WERI-Rb-1 (cell line): ENCODE data around the gene ITPK1.

ENCODE experiments used
- DNase-seq: peaks from one replicate; pipeline ENCODE4 v3.0.0-alpha.2; 2020
- H3K27ac ChIP-seq: fragments of 250-450 bp; sonication (Bioruptor Pico); 2 replicates; pipeline ENCODE4 v1.5.1; 2020; ENCODE audit warnings: mild to moderate bottlenecking, moderate library complexity
- H3K27me3 ChIP-seq: fragments of 250-450 bp; sonication (Bioruptor Pico); 2 replicates; pipeline ENCODE4 v1.5.1; 2021; ENCODE audit warnings: mild to moderate bottlenecking, low read depth, moderate library complexity; ENCODE audit not compliant: insufficient read depth, severe bottlenecking
- H3K36me3 ChIP-seq: fragments of 250-450 bp; sonication (Bioruptor Pico); 2 replicates; pipeline ENCODE4 v1.5.1; 2020; ENCODE audit warnings: mild to moderate bottlenecking, moderate library complexity
- H3K4me3 ChIP-seq: 2 replicates; pipeline ENCODE4 v1.5.1; 2011; ENCODE audit warnings: low read depth, mild to moderate bottlenecking, control low read depth, low read length
- H3K9me3 ChIP-seq: fragments of 250-450 bp; sonication (Bioruptor Pico); 2 replicates; pipeline ENCODE4 v1.5.1; 2021; ENCODE audit warnings: mild to moderate bottlenecking, moderate library complexity; ENCODE audit not compliant: severe bottlenecking
- TF ChIP-seq, protein P1 (sequence below): IDR thresholded peaks from 2 replicates; pipeline ENCODE4 v1.5.1; 2011; ENCODE audit warnings: low read depth, mild to moderate bottlenecking, control low read depth, inconsistent platforms, low read length

Gene ITPK1

DNA sequence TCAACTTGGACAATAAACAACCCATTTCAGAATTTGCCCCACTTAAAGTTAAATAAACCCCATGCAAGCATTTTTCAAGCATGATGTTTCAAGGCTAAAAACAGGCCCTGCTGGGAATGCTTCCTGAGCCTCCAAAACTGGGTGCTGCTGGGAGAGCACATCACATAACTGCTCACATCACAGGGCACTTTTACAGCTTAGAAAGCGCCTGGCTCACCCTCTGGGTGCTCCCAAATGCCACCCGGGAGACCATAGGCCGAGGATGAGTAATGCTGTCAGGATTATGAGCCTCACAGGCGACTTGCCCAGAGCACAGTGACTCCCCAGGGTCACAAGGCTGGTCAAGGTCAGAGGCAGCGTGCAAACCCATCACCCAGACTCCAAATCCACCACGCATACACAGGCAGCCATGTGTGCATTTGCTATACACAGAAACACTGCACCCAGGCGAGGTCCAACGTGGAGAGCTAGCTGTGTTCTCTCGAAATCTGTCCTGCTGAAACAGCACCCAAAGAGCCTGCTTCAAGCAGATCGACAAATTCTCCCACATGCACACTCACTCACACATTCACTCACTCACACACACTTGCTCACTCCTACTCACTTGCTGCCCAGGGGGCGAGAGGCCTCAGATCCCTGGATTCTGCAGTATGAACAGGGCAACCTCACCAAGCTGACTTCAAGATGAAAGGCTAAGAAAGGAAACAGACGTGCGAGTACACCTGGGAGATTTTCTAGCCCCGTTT lies 58.7 kb downstream of the ITPK1 start:
- TF ChIP-seq, protein P1, sequence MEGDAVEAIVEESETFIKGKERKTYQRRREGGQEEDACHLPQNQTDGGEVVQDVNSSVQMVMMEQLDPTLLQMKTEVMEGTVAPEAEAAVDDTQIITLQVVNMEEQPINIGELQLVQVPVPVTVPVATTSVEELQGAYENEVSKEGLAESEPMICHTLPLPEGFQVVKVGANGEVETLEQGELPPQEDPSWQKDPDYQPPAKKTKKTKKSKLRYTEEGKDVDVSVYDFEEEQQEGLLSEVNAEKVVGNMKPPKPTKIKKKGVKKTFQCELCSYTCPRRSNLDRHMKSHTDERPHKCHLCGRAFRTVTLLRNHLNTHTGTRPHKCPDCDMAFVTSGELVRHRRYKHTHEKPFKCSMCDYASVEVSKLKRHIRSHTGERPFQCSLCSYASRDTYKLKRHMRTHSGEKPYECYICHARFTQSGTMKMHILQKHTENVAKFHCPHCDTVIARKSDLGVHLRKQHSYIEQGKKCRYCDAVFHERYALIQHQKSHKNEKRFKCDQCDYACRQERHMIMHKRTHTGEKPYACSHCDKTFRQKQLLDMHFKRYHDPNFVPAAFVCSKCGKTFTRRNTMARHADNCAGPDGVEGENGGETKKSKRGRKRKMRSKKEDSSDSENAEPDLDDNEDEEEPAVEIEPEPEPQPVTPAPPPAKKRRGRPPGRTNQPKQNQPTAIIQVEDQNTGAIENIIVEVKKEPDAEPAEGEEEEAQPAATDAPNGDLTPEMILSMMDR: no peak
- H3K4me3 ChIP-seq: no peak overlapping the region
- H3K27me3 ChIP-seq: no peaks in the 10 kb centered on the region
- DNase-seq: no peak
- no peaks in the 10 kb centered on the region for H3K9me3 ChIP-seq
- H3K27ac ChIP-seq: no peak overlapping the region
- no peaks in the 10 kb centered on the region for H3K36me3 ChIP-seq

DNA sequence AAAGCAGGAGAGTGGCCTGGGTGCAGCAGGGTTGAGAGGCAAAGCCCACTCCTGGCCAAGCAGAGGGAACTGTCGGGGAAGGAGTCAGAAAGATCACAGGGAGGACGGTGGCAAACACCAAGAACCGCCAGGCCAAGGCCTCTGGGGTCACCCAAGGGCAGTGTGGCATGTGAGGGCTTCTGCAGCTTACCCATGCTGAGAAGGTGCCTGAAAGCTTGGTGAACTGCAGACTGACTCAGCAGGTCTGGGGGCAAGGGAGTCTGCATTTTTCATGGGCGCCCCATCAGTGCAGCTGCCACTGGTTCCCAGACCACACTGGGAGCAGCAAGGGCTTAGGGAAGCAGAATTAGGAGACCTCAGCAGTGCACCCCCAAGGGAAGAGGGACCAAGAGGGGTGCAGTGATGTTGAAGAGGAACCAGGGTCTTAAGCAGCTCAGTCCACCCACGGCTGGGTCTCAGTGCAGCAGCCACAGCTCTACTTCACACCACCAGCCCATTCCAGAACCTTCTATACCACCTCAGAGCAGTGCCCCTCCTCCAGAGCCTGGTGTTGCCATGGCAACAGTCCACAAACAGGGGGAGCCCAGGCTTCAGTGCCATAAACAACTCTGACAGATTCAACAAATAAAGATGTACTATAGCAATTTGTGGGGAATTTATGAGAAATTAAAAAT lies 59.4 kb downstream of the ITPK1 start:
- no peak overlapping the region for H3K4me3 ChIP-seq
- no peak for DNase-seq
- no peaks in the 10 kb centered on the region for H3K9me3 ChIP-seq
- no peak overlapping the region for H3K27ac ChIP-seq
- no peaks in the 10 kb centered on the region for H3K27me3 ChIP-seq
- H3K36me3 ChIP-seq: no peaks in the 10 kb centered on the region
- TF ChIP-seq, protein P1: no peak

DNA sequence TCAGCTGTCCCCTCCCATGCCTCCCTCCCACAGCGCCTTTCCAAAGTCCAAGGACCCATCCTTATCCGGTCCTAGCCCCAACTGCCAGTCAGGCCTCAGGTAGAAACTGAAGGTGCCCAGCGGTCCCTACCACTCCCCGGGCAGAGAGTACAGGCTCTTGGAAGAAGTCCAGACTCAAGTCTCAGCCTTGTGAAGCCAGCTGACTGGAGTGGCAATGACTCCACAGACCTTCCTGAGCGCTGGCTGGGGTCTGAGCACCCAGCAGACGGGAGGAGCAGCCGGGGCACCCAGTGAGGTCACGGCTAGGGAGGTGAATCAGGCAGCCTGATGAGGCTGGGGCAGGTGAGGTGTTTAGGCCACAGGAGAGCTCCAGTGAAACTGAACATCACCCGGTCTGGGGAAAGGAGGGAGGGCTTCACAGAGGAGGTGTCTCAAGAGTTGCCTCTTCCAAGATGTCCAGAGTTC lies 60.0 kb downstream of the ITPK1 start:
- Histone ChIP-seq H3K36me3 (no peaks in the 10 kb centered on the region), H3K9me3 (no peaks in the 10 kb centered on the region), H3K4me3 (no peak overlapping the region), H3K27ac (no peak overlapping the region), H3K27me3 (no peaks in the 10 kb centered on the region)
- DNase-seq: no peak
- TF ChIP-seq, protein P1: no peak

DNA sequence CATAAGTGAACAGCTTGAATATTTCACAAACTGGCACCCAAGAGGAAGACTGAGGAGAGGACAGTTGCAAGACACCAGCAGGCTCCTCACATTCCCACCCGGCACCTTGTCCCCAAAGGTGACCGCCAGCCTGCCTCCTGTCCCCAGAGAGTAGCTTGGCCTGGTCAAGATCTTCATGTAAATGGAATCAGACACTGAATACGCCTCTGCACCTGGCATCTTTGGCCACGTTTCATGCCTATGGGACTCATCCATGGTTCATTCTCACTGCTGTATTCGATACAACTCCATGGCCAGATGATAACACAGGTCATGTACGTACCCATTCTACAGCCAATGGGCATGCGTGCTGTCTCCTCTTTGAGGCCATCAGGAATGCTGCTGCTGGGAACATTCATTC lies 60.8 kb downstream of the ITPK1 start:
- no peak for DNase-seq
- TF ChIP-seq, protein P1: no peak
- Histone ChIP-seq H3K36me3 (no peaks in the 10 kb centered on the region), H3K4me3 (no peak overlapping the region), H3K9me3 (no peaks in the 10 kb centered on the region), H3K27me3 (no peaks in the 10 kb centered on the region), H3K27ac (no peak overlapping the region)

DNA sequence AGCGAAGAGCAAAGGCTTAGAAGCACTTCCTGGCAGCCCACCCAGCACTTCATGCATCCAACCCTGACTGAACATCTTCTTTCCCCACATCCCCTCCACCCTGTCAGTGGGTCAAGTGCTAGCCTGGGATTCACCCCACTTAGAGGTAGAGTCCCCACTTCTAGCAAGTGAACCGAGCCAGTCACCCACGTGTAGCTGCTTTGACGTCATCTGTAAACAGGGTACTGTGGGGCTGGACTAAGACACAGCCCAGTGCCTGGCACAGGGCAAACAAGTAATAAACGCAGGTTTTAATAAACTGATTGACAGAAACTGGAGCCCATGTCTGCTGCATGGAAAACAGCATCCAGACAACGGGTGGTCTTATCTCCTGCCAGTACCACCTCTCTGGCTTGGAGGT lies 61.7 kb downstream of the ITPK1 start:
- Histone ChIP-seq H3K36me3 (no peaks in the 10 kb centered on the region), H3K27ac (no peak overlapping the region), H3K9me3 (no peaks in the 10 kb centered on the region), H3K27me3 (no peaks in the 10 kb centered on the region), H3K4me3 (no peak overlapping the region)
- TF ChIP-seq, protein P1: no peak
- DNase-seq: no peak
